ENCODE measurements around the gene VSTM2B.

The VSTM2B gene

GRCh38 chr19:29561601-29562000 lies 35.8 kb downstream of the VSTM2B start:
- H3K27ac ChIP-seq: no peak overlapping the region
- no peak for TF ChIP-seq ZFX (IDR thresholded peaks at IDR 0.05)
- TF ChIP-seq, protein P1, sequence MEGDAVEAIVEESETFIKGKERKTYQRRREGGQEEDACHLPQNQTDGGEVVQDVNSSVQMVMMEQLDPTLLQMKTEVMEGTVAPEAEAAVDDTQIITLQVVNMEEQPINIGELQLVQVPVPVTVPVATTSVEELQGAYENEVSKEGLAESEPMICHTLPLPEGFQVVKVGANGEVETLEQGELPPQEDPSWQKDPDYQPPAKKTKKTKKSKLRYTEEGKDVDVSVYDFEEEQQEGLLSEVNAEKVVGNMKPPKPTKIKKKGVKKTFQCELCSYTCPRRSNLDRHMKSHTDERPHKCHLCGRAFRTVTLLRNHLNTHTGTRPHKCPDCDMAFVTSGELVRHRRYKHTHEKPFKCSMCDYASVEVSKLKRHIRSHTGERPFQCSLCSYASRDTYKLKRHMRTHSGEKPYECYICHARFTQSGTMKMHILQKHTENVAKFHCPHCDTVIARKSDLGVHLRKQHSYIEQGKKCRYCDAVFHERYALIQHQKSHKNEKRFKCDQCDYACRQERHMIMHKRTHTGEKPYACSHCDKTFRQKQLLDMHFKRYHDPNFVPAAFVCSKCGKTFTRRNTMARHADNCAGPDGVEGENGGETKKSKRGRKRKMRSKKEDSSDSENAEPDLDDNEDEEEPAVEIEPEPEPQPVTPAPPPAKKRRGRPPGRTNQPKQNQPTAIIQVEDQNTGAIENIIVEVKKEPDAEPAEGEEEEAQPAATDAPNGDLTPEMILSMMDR (conservative IDR thresholded peaks at IDR 0.05): no peak

DNA sequence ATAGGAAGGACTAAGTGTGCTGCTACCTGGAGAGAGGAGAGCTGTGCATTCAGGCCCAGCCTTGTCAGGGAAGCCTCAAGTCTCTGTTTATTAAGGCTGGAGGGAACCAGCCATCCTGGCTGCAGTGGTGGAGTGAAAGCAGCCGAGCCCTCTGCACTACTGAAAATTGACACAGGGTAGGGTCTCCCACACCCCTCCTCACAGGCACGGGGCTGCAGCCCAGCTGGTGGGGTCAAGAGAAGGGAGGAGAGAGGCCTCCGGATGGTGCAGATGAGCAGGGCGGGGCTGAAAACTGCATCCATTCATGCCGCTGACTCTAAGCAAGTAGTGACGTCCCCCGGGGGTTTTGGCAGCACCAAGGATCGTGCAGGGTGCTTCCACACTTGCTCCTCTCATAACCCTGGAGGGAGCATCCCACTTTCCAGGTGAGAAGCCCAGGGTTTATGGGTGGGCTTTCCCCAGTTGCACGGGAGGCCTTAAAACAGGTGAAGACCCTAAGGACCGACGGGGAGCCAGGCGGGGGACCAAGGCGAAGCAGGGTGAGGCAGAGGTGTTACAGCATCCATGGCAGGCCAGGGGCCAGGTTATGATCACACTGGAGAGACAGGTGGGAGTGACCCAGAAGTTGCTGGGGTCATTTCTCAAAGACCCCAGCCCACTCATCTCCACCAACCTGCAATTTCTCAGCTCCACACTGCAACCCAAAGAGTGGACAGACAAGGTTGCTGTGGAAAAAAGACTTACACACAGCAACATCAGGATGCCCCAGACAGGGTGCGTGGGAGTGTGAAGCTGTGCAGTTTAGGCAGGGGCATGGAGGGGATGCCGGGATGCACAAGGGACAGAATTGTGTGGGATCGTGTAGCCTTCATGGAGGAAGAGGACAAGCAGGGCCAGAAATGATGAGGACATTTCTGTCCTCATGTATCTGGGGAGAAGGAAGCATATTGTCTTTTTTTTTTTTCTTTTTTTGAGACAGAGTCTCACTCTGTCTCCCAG lies 36.8 kb downstream of the VSTM2B start:
- TF ChIP-seq, protein P1 (conservative IDR thresholded peaks at IDR 0.05): no peak
- no peak for TF ChIP-seq ZFX (IDR thresholded peaks at IDR 0.05)
- H3K27ac ChIP-seq: no peak overlapping the region

GRCh38 chr19:29563486-29564101 lies 37.8 kb downstream of the VSTM2B start:
- TF ChIP-seq ZFX (IDR thresholded peaks at IDR 0.05): no peak
- TF ChIP-seq, protein P1 (conservative IDR thresholded peaks at IDR 0.05): no peak
- H3K27ac ChIP-seq: no peak overlapping the region

- no peak for TF ChIP-seq ZFX (IDR thresholded peaks at IDR 0.05)
- TF ChIP-seq, protein P1 (conservative IDR thresholded peaks at IDR 0.05): no peak
- H3K27ac ChIP-seq: no peak overlapping the region
These were observed 38.8 kb downstream of the VSTM2B start for GRCh38 chr19:29564574-29565005.

- TF ChIP-seq, protein P1 (conservative IDR thresholded peaks at IDR 0.05): no peak
- no peak for TF ChIP-seq ZFX (IDR thresholded peaks at IDR 0.05)
- no peak overlapping the region for H3K27ac ChIP-seq
These were observed 39.4 kb downstream of the VSTM2B start for GRCh38 chr19:29565171-29565570.

- H3K27ac ChIP-seq: no peak overlapping the region
- no peak for TF ChIP-seq ZFX (IDR thresholded peaks at IDR 0.05)
- TF ChIP-seq, protein P1 (conservative IDR thresholded peaks at IDR 0.05): no peak
These were observed 40.8 kb downstream of the VSTM2B start for GRCh38 chr19:29566496-29567054.

All from C4-2B (cell line).